Transverse colon (tissue), 4 donors: ENCODE data around the gene NPEPL1.

ENCODE experiments used
- CTCF ChIP-seq, 5 experiments: fragments of 200-600 bp in 3 of 5; fragments of 450-650 bp in 2 of 5; sonication (generic) in 3 of 5; IDR thresholded peaks; 1 replicate in 2 of 5; 2 replicates in 3 of 5; pipeline ENCODE4 v1.5.1; 2016 to 2017; ENCODE audit warnings: antibody characterized with exemption in 5 of 5, inconsistent platforms in 3 of 5, mild to moderate bottlenecking in 2 of 5, moderate library complexity in 1 of 5
- EP300 ChIP-seq: sonication (generic); formaldehyde crosslinking; IDR thresholded peaks from one replicate; pipeline ENCODE4 v1.6.1; 2017; ENCODE audit warnings: antibody characterized with exemption, low read depth
- POLR2A ChIP-seq: fragments of 450-650 bp; IDR thresholded peaks from one replicate; pipeline ENCODE4 v1.6.1; 2016; ENCODE audit warnings: antibody characterized with exemption, mild to moderate bottlenecking, moderate library complexity
- POLR2AphosphoS5 ChIP-seq, 3 donors: sonication (generic); formaldehyde crosslinking; IDR thresholded peaks; one replicate each; pipeline ENCODE4 v1.6.1; 2016; ENCODE audit warnings: antibody characterized with exemption in 3 of 3

- TF ChIP-seq CTCF (IDR thresholded peaks at IDR 0.05) (no peak), POLR2A (no peak), POLR2AphosphoS5 (IDR thresholded peaks at IDR 0.05) (no peak), EP300 (no peak)
Observed at GRCh38 chr20:58714923-58715351, 22.3 kb downstream of the NPEPL1 start.
